GM18858 (cell line): Measurements from ENCODE around the gene KLHL18.
"Not testable (repeated sequence)": the region's sequence is repeated elsewhere in the genome, so short reads cannot be mapped to it uniquely, and the experiment has no call there.

Source experiments
- ATAC-seq: cut with Tn5 transposase; IDR thresholded peaks from one replicate; pipeline ENCODE4 v1.9.1; 2021; ENCODE audit not compliant: unreplicated experiment

The KLHL18 gene

DNA sequence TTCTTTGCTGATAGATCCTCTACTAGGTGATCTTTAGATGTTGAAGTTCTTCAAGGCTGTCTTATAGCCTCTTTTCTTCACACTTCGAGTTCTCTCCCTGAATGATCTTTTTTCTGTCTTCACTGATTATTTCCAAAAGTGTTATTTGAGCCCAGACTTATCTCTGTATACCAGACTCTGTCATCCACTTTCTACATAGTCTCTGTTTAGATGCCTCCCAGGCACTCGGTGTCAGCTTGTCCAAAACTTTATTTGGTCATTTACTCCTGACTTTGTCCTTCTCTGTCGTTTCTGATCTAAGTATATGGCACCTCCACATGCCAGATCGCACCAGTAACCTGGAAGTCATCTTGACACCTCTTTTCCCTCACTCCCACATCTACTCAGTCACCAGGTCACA, 27.6 kb downstream of the KLHL18 start:
- no peak for ATAC-seq

DNA sequence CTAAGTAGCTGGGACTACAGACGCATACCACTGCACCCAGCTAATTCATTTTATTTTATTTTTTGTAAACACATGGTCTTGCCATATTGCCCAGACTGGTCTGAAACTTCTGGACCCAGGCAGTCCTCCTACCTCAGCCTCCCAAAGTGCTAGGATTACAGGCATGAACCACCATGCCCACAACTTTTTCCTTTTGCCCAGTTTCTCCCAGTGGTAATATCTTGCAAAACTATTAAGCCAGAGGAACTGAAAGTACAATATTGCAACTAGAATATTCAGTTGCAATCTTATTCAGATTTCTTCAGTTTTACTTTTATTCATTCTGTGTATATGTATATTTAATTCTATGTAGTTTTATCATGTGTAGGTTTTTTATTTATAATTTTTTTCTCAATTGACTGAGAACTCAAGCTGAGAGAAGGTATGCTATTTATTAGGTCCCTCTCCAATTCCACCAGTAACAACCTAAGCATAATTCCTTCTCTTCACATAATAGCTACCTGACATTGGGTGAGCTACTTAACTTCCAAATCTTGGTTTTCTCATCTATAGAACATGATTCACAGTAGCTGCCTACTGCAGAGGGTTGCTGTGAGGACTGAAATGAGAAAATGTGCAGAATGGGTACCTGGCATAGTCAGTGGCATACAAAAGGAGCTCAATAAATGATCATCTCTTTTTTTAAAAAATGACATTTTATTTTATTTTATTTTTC, 30.8 kb downstream of the KLHL18 start:
- ATAC-seq, result no peak

DNA sequence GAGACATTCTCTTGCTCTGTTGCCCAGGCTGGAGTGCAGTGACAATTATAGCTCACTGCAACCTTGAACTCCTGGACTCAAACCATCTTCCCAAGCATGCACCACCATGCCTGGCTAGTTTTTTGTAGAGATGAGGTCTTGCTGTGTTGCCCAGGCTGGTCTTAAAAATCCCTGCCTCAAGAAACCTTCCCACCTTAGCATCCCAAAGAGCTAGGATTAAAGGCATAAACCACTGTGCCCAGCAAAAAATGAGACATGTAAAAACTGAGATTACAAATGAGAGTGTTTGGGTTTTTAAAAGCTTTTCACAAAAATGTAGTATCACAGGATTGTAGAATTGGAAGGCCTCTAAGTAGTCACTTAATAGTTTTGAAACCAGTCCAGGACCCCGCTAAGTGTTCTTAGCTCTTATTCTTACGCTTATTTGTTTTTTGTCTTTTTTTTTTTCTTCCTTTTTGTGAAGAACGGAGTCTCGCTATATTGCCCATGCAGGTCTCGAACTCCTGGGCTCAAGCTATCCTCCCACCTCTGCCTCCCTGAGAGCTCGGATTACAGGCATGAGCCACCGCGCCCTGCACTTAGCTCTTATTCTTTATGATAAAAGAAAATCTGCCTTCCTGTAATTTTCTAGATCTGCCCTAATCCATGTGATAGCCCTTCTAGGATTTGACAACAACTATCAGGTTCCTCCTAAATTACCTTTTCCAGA, 31.5 kb downstream of the KLHL18 start:
- ATAC-seq, result no peak

DNA sequence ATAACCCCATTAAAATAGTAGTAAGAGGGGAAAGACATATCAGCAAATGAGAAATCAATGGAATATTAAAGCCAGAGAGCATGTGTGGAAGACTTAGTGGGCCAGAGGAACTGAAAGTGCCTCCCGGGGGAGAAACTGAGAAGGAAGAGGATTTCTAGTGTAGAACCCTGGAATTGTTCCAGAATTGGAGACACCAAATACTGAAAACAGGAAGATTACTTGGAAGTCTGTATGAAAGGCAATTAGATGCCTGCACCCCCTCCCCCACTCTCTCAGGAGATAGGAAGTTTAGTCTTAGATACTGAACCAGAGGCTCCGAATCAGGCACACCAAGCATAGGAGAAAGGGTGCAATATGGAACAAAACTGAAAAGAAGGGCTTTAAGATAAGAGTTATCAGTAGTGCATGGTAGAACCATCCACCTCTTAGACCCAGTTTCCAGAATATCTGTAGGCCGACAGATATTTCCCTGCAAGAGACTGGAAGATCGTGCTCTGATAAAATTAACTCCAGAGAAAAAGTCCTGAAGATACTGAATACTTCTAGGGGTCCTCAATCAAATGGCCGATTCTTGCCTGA, 32.4 kb downstream of the KLHL18 start:
- ATAC-seq, result no peak

DNA sequence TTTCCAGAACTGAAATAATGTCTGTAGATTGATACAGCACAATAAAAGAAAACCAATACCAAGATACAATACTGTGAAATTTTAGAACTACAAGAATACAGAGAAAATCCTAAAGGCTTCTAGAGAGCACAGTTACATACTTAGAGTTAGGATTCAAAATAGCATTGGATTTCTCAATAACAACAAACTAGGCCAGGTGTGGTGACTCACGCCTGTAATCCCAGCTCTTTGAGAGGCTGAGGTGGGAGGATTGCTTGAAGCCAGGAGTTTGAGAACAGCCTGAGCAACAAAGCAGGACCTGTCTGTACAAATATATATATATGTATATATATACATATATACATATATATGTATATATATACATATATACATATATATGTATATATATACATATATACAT, 33.4 kb downstream of the KLHL18 start:
- not testable (repeated sequence) for ATAC-seq

DNA sequence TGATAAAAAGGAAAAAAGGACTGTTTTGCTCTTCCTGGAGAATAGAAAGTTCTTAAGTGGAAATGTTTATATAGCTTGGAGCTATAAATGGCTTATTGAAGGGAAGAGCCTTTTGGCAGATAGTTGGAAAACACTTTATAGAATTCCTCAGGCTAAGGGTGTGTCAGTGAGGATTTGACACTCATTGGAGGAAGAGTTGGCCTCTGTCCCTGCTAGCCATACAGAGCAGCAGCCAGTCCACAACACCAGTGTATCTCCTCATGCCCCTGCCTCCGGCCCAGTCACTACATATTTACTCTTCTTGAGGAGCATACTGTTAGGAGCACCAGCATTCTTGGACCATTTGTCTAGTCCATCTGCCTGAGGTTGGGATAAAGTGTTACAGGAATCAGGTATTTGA, 36.2 kb downstream of the KLHL18 start:
- ATAC-seq, result no peak

DNA sequence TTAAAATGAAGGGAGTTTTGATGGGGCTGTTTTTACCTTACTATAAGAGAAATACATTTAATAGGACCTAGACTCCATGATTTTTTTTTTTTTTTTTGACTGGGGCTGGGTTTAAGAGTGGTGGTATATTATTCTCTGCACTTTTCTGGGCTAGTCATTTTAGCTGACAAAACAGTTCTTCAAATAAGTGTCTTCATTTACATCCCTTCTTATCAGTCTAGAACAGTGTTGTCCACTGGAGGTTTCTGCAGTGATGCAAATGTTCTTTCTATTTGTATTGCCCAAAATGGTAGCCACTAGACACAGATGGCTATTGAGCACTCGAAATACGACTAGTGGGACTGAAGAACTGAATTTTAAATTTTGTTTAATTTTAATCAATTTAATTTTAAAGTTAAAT, 37.2 kb downstream of the KLHL18 start:
- no peak for ATAC-seq

DNA sequence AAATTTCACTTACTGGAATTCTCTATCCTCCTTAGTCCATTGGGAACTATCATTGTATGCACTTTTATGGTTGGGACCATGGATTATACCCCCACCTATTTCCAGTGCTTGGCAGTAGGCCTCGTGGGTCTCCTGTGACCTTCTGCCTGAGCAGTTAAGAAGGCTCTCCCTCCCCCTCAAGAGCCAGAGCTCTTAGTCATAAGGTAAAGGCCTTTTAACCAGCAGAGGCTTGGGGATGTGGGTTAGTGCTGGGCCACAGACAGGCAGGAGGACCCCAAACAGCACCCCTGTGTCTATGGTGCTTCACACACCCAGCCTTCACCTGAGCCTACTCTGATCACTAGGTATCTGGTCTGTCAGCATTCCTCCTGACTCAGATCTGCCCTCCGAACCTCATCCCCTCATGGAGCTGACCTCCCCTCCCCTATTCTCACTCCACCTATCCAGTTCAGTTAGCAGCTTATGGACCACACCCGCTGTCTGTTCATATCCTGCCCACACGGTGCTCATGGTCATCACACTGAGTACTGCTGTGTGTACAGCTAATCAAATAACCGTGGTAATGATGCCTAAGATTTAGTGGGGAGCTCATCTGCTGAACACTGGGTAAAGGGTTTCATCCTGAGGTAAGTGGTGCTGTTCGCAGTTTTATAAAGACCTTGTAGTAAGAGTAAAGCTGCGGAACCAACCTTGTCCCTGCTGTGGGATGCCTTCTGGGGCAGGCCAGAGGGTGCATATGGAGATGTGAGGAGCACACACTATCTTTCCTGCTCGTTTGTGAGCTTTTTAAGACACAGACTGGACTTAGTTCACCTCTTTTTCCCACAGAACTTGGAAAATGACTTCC, 40.9 kb downstream of the KLHL18 start:
- ATAC-seq, result no peak

DNA sequence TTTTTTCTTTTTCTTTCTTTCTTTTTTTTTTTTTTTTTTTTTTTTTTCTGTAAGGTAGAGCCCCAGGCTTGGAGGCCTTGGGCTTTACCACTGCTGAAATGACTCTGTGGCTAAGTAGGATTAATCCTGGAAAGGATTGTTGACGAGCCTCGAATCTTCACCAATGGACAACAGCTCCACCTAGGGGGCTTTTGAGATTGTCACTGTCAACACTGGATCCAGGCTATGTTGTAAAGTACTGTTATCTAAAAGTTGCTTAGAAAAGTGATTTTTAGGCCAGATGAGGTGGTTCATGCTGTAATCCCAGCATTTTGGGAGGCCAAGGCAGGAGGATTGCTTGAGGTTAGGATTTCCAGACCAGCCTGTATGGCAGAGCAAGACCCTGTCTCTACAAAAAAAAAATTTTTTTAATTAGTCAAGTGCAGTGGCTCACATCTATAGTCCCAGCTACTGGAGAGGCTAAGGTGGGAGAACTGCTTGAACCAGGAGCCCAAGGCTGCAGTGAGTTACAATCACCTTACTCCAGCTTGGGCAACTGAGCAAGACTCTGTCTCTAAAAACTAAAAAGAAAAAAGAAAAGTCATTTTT, 41.6 kb downstream of the KLHL18 start:
- no peak for ATAC-seq

DNA sequence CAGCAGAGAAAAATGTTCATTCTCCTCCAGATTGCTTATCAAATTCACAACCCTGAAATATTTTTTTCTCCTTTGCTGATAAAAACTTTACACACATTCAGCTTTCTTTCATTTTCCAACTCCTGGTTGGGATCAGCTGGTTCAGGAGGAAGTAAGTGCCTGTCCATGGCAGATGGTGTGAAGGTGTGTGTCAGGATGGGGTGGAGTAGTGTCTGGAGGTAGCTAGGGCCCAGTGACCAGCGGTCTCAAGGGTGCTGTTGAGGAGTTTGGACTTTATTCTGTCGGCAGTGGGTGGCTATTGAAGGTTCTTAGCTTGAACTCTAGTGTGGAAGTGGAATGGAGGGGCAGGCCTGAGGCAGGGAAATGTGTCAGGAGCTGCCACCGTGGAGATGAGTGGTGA, 51.2 kb downstream of the KLHL18 start:
- no peak for ATAC-seq

DNA sequence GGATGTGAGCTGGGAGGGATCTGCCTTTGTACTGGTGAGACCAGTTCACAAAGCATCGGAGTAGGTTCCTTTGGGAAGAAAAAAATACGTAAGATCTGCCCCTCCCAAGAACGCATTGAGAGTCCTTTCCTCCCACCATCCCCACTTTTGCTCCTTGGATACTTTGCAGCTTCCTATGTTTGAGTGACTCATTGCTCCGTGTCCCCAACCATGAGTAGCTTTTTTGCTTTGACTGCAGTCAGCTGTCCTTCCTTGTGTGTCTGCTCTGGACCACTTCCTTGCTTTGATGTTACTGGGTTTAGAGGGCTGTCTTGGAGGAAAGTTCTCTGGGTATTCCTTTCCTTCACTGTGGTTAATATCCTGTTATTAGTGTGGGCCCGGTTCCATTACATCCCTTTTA, 54.9 kb downstream of the KLHL18 start:
- no peak for ATAC-seq

DNA sequence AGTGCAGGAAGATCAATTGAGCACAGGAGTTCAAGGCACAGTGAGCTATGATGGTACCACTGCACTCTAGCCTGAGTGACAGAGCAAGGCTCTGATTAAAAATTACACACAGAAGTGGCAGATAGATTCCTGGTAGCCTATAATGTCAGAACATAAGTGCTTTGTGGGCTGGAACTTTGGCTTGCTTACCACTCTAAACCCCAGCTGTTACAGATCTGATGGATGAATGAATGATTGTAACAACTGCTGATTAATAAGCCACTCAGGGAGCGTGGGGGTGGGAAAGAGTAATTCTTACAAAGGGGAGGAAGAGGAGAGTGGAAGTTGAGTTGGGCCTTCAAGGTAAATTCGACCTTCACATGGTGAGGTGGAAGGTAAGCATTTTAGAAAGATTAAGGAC, 57.2 kb downstream of the KLHL18 start:
- no peak for ATAC-seq

DNA sequence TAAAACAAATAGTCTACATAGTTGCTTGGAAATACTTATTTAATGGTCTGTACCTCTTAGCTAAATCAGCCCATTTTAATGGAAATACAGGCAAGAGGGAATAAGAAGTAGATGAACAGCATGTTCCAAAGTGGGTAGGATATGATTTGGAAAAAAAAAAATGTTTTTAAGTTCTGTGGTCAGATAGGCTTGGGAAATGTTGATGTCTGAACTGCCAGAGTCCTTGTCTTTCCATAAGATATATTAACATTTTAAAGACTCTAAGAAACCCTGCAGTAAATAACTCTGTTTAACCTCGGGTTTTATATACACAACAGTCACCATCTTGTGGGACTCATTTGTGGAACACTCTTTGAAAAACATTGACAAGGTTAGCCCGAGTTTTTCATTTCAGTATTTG, 58.1 kb downstream of the KLHL18 start:
- no peak for ATAC-seq

DNA sequence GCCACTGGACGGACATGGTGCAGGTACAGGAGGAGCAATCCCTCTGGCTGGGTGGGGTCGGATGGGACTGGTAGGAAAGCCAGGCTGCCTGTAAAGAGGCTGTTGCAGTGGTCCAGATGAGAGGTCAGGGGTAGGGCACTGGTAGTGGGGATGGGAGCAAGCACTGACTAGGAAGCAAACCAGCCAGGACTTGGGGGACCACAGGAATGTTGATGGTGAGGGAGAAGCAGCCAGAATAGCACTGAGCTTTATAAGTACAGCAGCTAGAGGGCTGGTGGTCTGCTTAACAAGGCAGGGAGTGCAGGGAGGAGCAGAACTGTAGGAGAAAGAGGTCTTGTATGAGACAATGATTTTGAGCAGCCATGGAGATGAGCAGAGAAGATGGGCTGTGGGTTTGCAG, 59.4 kb downstream of the KLHL18 start:
- ATAC-seq, result no peak

DNA sequence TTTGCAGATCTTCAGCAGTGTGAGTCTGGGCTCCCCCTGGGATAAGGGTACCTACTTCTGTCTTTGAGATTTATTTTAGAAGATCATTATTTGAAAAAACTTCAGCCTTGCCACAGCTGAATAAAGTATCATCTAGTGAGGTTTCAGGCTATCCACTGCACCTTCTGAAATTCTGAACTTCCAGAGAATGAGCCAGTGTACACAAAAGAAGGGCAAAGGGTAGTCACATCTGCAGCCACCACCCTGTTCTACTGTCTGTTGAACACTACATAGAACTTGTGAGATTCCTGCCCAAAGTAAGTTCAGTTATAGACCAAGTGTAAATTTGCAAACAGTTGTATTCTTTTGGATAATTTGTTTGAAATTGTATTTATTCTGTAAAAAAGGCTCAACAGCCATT, 60.1 kb downstream of the KLHL18 start:
- ATAC-seq, result no peak

DNA sequence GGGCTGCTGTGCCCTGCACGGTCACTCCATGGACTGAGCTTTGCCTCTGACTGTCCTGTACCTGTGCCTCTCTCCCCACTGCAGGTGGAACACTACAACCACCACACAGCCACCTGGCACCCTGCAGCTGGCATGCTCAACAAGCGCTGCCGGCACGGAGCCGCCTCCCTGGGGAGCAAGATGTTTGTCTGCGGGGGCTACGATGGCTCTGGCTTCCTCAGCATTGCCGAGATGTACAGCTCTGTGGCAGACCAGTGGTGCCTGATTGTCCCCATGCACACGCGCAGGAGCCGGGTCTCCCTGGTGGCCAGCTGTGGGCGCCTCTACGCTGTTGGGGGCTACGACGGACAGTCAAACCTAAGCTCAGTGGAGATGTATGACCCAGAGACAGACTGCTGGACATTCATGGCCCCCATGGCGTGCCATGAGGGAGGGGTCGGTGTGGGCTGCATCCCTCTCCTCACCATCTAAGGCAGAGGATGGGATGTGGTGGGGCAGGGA, 60.8 kb downstream of the KLHL18 start:
- ATAC-seq, result no peak

DNA sequence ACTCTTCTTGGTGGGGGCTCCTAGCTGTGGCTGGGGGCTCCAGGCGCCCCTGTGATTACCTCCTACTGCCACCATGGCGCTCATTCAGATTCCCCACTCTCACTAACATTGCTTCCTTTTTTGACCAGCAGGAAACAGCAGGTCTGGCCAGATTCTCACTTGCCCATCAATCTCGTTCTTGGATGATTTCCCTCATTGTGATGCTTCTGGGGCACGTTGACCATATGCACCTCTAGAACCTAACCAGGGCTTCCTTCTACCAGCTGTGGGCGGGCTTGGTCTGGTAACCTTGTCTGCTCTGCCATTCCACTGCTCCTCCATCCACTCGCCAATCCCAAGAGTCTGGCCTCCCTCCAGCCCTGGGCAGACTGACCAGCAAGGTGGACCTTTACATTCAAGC, 62.2 kb downstream of the KLHL18 start:
- no peak for ATAC-seq

DNA sequence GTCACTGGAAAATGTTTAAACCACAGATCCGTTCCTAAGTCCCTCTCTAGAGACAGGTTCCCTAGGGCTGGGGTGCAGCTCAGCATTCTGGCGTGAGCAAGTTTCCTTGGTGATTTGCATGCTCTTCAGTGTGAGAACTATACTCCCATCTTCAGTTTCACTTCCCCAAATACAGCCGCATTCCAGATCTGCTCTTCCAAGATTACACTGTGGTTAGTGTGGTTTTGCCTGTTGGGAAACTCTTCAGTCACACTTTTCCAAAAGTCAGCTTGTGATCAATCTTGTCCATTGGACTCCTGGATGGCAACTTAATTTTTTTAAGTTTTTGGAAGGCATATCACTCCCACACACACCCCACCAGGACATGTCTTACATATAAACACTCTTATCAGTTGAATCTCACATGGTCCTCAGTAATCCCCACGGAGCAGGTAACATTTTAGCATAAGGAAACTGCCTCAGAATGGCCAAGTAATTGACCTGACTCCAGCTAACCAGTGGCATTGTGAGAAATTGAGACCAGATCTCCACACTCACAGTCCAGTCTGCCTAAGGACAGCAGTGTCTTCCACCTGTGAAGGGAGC, 64.6 kb downstream of the KLHL18 start:
- ATAC-seq, result peak; percentile 79

DNA sequence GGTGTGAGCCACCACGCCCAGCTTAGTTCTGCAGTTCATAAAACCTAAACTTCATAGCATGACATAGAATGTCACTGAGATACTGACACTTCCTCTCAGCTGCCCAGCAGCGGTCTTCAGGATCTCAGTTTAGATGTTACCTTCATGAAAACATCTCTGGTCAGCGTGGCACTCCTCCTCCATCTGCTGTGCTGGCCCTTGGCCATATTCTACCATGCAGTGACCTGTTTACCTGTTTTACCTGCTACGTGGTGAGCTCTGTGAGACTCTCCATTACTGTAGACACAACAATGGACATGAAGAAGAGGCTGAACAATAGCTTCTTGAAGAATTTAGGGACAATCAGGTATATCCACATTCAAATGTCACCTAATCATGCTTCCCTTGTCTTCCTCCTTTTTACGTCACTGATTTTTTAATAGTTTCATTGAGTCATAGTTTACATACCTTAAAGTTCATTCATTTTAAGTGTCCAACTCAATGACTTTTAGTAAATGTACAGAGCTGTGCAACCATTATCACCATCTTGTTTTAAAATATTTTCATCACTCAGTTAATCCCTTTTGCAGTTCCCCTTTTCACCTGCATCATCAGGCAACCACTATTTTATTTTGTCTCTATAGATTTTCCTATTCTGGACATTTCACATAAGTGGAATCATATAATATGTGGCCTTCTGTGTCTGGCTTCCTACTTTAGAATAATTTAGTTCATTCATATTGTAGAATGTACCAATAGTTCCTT, 65.8 kb downstream of the KLHL18 start:
- ATAC-seq, result no peak

DNA sequence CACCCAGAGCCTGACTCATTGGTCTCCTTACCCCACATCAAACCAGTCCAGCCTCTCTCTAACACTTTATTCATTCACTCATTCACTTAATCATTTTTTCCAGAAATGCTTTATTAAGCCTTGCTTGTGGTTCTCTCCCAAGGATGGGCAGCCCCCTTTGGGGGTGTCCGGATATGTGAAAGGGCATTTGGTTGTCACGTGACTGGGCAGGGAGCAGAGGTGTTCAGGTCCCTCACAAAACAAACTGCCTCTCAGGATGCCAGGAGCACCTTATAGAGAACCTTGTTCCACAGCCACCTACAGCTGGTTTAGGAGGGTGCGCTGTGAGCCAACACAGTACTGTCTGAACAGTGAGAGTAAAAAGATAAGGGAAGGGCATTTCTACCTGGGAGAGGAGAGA, 72.3 kb downstream of the KLHL18 start:
- no peak for ATAC-seq
